Measurements from ENCODE around the gene KCNQ2.

Gene KCNQ2

DNA sequence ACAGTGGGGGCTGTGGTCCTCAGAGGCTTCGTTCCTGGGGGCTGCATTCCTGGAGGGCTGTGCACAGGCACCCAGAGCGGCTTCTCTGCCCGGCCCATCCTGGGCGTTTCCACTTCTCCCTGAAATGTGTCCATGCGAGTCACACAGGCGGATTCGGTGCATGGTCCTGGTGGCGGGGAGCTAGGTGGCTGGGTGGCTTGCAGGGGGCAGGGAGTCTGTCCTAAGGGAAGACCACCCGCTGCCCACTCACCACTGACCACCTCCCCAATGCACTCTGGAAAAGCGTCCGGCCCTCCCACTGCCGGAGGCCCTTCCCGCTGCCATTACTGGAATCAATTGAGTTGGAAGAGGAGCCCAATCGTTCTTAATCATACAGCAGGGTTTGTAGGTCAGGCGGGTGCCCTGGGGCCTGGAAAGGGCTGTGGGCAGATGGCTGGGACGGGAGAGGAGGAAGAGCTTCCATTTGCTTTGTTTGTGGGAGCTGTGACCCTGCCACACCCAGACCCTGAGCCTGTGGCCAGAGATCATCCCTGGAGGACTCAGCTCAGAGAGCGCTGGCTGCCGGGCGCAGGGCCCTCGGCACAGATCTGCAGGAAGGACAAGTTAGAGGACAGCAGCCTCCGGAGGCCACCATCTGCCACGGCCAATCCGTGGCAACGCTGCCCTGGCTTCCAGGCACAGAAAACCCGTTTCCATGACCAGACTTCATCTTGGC is 117.7 kb downstream of the KCNQ2 start:
- Histone ChIP-seq H3K27me3 (ENCODE audit: control insufficient read depth, insufficient read depth, low read length) (no peaks in the 10 kb centered on the region), H3K9ac (no peak overlapping the region), H3K27ac (no peak overlapping the region), H3K4me3 (ENCODE audit: low read depth, low read length) (no peak overlapping the region), H3K9me3 (ENCODE audit: control insufficient read depth, low read length) (no peaks in the 10 kb centered on the region), H3K36me3 (ENCODE audit: control insufficient read depth, insufficient read depth, low read length) (no peaks in the 10 kb centered on the region), H3K4me1 (peaks cover 46% of the 10 kb centered on the region), H3K4me2 (ENCODE audit: low read length) (no peak overlapping the region), H2AFZ (no peak overlapping the region), H3K79me2 (peaks cover 42% of the 10 kb centered on the region)
- TF ChIP-seq, protein P1, sequence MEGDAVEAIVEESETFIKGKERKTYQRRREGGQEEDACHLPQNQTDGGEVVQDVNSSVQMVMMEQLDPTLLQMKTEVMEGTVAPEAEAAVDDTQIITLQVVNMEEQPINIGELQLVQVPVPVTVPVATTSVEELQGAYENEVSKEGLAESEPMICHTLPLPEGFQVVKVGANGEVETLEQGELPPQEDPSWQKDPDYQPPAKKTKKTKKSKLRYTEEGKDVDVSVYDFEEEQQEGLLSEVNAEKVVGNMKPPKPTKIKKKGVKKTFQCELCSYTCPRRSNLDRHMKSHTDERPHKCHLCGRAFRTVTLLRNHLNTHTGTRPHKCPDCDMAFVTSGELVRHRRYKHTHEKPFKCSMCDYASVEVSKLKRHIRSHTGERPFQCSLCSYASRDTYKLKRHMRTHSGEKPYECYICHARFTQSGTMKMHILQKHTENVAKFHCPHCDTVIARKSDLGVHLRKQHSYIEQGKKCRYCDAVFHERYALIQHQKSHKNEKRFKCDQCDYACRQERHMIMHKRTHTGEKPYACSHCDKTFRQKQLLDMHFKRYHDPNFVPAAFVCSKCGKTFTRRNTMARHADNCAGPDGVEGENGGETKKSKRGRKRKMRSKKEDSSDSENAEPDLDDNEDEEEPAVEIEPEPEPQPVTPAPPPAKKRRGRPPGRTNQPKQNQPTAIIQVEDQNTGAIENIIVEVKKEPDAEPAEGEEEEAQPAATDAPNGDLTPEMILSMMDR (IDR thresholded peaks at IDR 0.05), result no peak

DNA sequence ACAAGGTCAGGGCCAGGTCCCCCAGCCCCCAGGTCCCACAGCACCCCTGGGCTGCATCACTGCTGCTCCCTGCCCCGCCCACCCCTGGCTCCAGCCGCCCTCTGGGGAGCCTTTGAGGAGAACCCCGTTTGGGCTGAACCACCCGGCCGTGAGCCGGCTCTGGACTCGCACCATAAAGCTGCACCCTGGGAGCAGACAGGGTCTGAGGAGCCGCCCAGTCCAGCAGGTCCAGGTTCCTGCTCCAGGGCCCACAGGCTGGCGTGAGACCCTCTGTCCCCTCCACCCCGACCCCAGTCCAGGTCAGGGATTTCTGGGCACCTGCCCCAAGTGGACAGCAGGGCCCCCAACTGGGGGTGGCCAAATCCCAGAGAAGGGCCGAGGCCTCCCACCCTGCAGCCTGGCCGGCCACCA is 119.6 kb downstream of the KCNQ2 start:
- Histone ChIP-seq H3K4me3 (ENCODE audit: low read depth, low read length) (no peak overlapping the region), H3K9ac (no peak overlapping the region), H3K4me1 (peaks cover 30% of the 10 kb centered on the region), H3K27ac (no peak overlapping the region), H3K27me3 (ENCODE audit: control insufficient read depth, insufficient read depth, low read length) (no peaks in the 10 kb centered on the region), H3K9me3 (ENCODE audit: control insufficient read depth, low read length) (no peaks in the 10 kb centered on the region), H3K36me3 (ENCODE audit: control insufficient read depth, insufficient read depth, low read length) (no peaks in the 10 kb centered on the region), H2AFZ (no peak overlapping the region), H3K4me2 (ENCODE audit: low read length) (no peak overlapping the region), H3K79me2 (peaks cover 56% of the 10 kb centered on the region)
- TF ChIP-seq, protein P1 (IDR thresholded peaks at IDR 0.05), result no peak

DNA sequence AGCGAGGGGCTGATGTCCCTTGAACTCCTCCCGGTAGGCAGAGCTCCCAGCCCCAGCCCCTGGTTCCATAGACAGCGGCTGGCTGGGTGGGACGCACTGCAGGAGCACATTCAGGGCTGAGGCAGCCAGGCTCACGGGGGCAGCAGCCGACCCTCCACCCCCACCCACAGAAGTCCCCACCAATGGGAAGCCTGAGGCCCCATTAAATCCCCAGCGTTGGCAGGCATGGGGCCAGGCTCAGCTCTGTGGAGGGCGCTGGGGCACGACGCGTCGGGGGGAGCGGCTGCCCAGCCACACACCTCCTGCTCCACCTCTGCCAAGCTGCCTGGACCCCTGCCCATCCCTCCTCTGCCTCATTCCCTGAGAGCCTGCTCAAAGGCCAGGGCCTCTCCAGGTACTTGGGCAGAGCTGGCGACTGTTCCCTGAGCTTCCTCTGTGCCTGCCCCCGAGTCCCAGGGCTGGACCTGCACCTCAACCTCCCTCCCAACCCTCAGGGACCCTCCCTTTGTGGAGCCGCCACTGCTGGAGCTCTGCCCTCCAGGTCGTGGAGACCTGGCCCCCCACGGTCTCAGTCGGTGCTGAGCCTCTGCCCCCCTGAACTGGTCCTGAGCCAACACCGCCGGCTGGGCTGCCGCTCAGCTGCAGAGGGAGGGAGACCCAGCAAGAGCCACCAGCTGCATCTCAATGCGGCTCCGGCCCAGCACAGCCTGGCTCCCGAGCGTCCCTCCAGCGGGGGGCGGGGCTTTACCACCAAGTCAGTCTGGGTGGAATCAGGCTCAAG is 120.5 kb downstream of the KCNQ2 start:
- H3K36me3 ChIP-seq (ENCODE audit: control insufficient read depth, insufficient read depth, low read length), result no peaks in the 10 kb centered on the region
- no peaks in the 10 kb centered on the region for H3K27me3 ChIP-seq (ENCODE audit: control insufficient read depth, insufficient read depth, low read length)
- H3K27ac ChIP-seq, result no peak overlapping the region
- no peak overlapping the region for H3K9ac ChIP-seq
- TF ChIP-seq, protein P1 (IDR thresholded peaks at IDR 0.05), result peak; percentile 5
- H3K4me1 ChIP-seq, result peaks cover 22% of the 10 kb centered on the region
- H2AFZ ChIP-seq, result no peak overlapping the region
- H3K79me2 ChIP-seq, result peaks cover 60% of the 10 kb centered on the region
- H3K4me3 ChIP-seq (ENCODE audit: low read depth, low read length), result no peak overlapping the region
- H3K4me2 ChIP-seq (ENCODE audit: low read length), result peak overlapping the region; percentile 37
- no peaks in the 10 kb centered on the region for H3K9me3 ChIP-seq (ENCODE audit: control insufficient read depth, low read length)

DNA sequence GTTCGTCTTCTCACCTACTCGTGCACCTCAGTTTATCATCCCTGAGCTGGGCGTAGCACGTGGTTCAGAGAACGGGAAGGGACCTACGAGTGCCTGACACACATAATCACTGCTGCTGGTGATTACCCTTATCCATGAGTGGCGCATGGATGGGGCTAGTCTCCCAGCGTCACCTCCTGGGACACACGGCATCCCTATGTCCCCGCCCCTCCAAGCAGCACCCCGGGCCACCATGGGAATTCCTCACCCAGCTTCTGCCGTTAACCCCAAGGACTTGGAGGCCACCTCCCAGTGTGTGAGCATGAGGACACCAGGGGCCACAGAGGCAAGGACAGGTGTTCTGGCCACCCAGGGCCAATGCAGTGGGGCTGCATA is 121.1 kb downstream of the KCNQ2 start:
- H3K4me2 ChIP-seq (ENCODE audit: low read length), result no peak overlapping the region
- no peak overlapping the region for H3K4me3 ChIP-seq (ENCODE audit: low read depth, low read length)
- H3K27ac ChIP-seq, result no peak overlapping the region
- TF ChIP-seq, protein P1 (IDR thresholded peaks at IDR 0.05), result no peak
- H3K79me2 ChIP-seq, result peaks cover 56% of the 10 kb centered on the region
- no peak overlapping the region for H3K9ac ChIP-seq
- H2AFZ ChIP-seq, result no peak overlapping the region
- no peaks in the 10 kb centered on the region for H3K27me3 ChIP-seq (ENCODE audit: control insufficient read depth, insufficient read depth, low read length)
- no peaks in the 10 kb centered on the region for H3K9me3 ChIP-seq (ENCODE audit: control insufficient read depth, low read length)
- H3K36me3 ChIP-seq (ENCODE audit: control insufficient read depth, insufficient read depth, low read length), result no peaks in the 10 kb centered on the region
- peaks cover 18% of the 10 kb centered on the region for H3K4me1 ChIP-seq

Measured in parathyroid adenoma (tissue), 2 donors.